ENCODE data around the gene NEDD8. TPM values are rescaled to one million over a fixed set of nuclear protein-coding genes. Genes with fewer than 3 reads are reported as not detected.
"Not testable (repeated sequence)": the region's sequence is repeated elsewhere in the genome, so short reads cannot be mapped to it uniquely, and the experiment has no call there.

Gene NEDD8
- total RNA-seq, 8 experiments from 2014 or later, result 180 to 362 (median 267) TPM

DNA sequence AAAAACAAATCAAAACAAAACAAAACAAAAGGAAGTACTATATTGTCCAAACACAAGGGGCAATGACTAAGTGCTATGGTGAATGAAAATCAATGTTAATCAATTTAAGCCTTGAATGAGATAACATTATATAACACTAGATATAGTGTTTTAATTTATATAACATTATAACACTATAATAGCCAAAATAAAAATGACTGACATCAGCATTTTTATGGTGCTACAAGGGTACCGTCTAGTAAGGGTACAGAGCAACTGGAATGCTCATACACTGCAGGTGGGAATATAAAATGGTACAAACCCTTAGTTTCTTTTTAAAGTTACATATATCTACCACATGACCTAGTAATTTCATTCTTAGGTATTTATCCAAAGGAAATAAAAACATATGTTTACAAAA lies 5.7 kb downstream of the NEDD8 start:
- no peak for ATAC-seq (replicated peaks in 6 of 8)
- 38 to 100% (median 83%) methylated on average over 1 of the region's 1 CpG; no CpG with 5 or more reads in 1 of the 10 experiments for WGBS, 10 experiments
- in situ Hi-C loops (cut with MboI; ENCODE audit: low pct_unique_long_range_greater_than_20kb in 2 of 9, low sequenced_read_pairs in 9 of 9, unreplicated experiment in 9 of 9), result no loop called here
- Histone ChIP-seq H3K4me1 (replicated peaks in 1 of 2) (peaks cover 3 to 5% of the 10 kb centered on the region in 2 donors), H3K4me3 (no peak overlapping the region), H3K27ac (no peak overlapping the region)

- in situ Hi-C loops (cut with MboI; ENCODE audit: low pct_unique_long_range_greater_than_20kb in 2 of 9, low sequenced_read_pairs in 9 of 9, unreplicated experiment in 9 of 9), result no loop called here
- 62 to 100% (median 94%) methylated on average over 1 to 7 of the region's 7 CpGs for WGBS, 10 experiments
- no peak overlapping the region for H3K27ac ChIP-seq
- ATAC-seq (replicated peaks in 6 of 8), result no peak
- H3K4me1 ChIP-seq (replicated peaks in 1 of 2), result no peaks in the 10 kb centered on the region
- H3K4me3 ChIP-seq, result no peak overlapping the region
Measured at GRCh38 chr14:24224618-24225071, 7.5 kb downstream of the NEDD8 start.

DNA sequence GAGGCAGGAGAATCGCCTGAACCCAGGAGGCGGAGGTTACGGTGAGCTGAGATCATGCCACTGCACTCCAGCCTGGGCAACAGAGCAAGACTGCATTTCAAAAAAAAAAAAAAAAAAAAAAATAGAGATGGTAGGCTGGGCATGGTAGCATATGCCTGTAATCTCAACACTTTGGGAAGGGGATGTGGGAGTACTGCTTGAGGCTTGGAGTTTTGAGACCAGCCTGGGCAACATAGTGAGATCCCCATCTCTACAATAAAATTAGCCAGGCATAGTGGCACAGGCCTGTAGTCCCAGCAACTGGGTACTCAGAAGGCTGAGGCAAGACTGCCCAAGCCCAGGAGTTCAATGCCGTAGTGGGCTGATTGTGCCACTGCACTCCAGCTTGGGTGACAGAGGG lies 9.2 kb downstream of the NEDD8 start:
- ATAC-seq (replicated peaks in 6 of 8); in situ Hi-C loops (cut with MboI; ENCODE audit: low pct_unique_long_range_greater_than_20kb in 2 of 9, low sequenced_read_pairs in 9 of 9, unreplicated experiment in 9 of 9): not testable (repeated sequence)
- WGBS, 10 experiments, result 90 to 100% (median 100%) methylated on average over 1 to 4 of the region's 4 CpGs; no CpG with 5 or more reads in 3 of the 10 experiments

DNA sequence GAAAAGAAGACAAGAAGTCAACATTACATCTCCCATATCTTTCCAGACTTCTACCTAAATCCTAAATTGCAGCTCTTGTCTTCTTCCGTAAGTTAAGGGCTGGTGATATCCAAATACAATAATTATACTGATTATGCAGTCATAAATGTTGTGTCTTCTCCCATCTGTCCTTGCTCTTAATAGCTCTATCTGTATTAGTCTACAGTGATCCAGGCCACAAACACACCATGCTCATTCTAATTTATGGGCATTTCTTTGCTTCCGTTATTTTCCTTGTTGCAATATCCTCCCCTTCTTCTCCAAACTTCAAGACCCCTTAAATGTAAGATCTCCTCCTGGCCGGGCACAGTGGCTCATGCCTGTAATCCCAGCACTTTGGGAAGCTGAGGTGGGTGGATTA lies 12.6 kb downstream of the NEDD8 start:
- WGBS, 10 experiments, result 0 to 73% (median 56%) methylated on average over 2 to 3 of the region's 3 CpGs; no CpG with 5 or more reads in 1 of the 10 experiments
- Histone ChIP-seq H3K4me1 (replicated peaks in 1 of 2) (peaks cover 10 to 11% of the 10 kb centered on the region in 2 donors), H3K4me3 (no peak overlapping the region), H3K27ac (no peak overlapping the region)
- ATAC-seq (replicated peaks in 6 of 8), result no peak
- in situ Hi-C loops (cut with MboI; ENCODE audit: low pct_unique_long_range_greater_than_20kb in 2 of 9, low sequenced_read_pairs in 9 of 9, unreplicated experiment in 9 of 9), result no loop called here

More for the DNA sequence above, 9.2 kb downstream of the NEDD8 start:
- H3K4me3 ChIP-seq; H3K27ac ChIP-seq; H3K4me1 ChIP-seq (replicated peaks in 1 of 2): not testable (repeated sequence)

DNA sequence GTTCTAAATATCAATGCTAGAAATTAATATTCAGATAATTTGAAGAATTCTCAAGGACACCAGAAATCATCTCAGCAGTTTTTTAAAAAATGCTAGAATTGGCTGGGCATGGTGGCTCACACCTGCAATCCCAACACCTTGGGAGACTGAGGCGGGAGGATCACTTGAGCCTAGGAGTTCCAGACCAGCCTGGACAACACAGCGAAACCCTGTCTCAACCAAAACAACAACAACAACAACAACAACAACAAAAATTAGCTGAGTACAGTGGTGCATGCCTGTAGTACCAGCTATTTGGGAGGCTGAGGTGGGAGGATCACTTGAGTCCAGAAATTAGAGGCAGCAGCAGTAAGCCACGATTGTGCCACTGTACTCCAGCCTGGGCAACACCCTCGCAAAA lies 13.1 kb downstream of the NEDD8 start:
- H3K27ac ChIP-seq, result no peak overlapping the region
- in situ Hi-C loops (cut with MboI; ENCODE audit: low pct_unique_long_range_greater_than_20kb in 2 of 9, low sequenced_read_pairs in 9 of 9, unreplicated experiment in 9 of 9), result no loop called here
- H3K4me3 ChIP-seq, result no peak overlapping the region
- ATAC-seq (replicated peaks in 6 of 8), result no peak
- 88 to 100% (median 100%) methylated on average over 1 to 4 of the region's 4 CpGs; no CpG with 5 or more reads in 3 of the 10 experiments for WGBS, 10 experiments
- peaks cover 11 to 14% of the 10 kb centered on the region in 2 donors for H3K4me1 ChIP-seq (replicated peaks in 1 of 2)

- in situ Hi-C loops (cut with MboI; ENCODE audit: low pct_unique_long_range_greater_than_20kb in 2 of 9, low sequenced_read_pairs in 9 of 9, unreplicated experiment in 9 of 9); ATAC-seq (replicated peaks in 6 of 8); H3K27ac ChIP-seq; H3K4me3 ChIP-seq: not testable (repeated sequence)
- 50 to 100% (median 100%) methylated on average over 1 of the region's 1 CpG; no CpG with 5 or more reads in 2 of the 10 experiments for WGBS, 10 experiments
- peaks cover 21 to 24% of the 10 kb centered on the region in 2 donors for H3K4me1 ChIP-seq (replicated peaks in 1 of 2)
Measured at GRCh38 chr14:24216876-24217275, 15.3 kb downstream of the NEDD8 start.

GRCh38 chr14:24216345-24216699 lies 15.8 kb downstream of the NEDD8 start:
- in situ Hi-C loops (cut with MboI; ENCODE audit: low pct_unique_long_range_greater_than_20kb in 2 of 9, low sequenced_read_pairs in 9 of 9, unreplicated experiment in 9 of 9), result no loop called here
- peaks cover 21 to 24% of the 10 kb centered on the region in 2 donors for H3K4me1 ChIP-seq (replicated peaks in 1 of 2)
- 71 to 100% (median 90%) methylated on average over 1 to 2 of the region's 2 CpGs; no CpG with 5 or more reads in 4 of the 10 experiments for WGBS, 10 experiments
- no peak for ATAC-seq (replicated peaks in 6 of 8)
- peak overlapping the region; percentile 54 to 85 (median 69) for H3K4me3 ChIP-seq
- peak overlapping the region; percentile 82 to 92 for H3K27ac ChIP-seq

DNA sequence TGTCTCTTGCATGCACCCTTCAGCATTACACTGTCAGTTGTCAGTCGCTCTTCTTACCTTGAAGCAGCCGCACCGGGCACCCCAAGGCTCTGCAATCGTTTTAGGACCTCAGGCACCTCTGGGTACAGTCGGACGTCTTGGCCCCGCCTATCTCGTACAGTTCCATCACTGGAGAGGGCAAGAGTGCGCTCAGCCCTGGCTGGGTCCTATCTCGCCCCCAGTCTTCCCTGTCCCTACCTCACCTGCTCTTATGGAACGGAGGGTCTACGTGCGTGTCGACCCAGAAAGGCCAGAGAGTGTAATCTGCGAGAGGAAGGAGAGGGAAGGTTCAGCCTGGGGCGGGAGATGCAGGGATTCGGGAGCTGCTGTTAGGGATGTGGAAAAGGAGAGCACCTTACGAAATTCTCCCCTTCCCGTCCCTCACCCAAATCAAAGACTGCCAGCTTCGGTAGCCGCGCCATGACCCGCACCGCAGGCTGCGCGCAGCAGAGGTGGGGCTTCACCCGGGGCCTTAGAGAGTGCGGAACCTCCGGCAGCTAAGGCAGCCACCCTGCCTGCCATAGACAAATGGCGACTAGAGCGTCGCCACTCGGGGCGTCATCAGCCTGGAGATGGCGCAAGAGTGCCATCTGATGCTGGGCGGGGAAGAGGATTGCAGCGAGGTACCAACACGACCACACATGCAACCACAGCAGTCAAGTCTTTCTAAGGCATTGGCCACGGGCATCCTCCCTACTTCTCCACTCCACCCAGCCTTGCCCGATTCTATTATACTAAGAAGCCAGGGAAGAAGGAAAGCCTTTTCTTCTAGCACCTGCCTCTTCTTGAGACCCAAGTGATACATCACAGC lies 16.4 kb downstream of the NEDD8 start, which contains the start of gene MDP1:
MDP1 (minus strand) TSS at position 572 of the 850 bp plus-strand sequence; CDS start at position 461, 111 bp downstream.
- in situ Hi-C loops (cut with MboI; ENCODE audit: low pct_unique_long_range_greater_than_20kb in 2 of 9, low sequenced_read_pairs in 9 of 9, unreplicated experiment in 9 of 9), result no loop called here
- peak within 1 kb of the TSS; percentile 82 to 92 for H3K27ac ChIP-seq
- WGBS, 10 experiments, result 0 to 7% (median 0%) methylated on average over 1 to 14 of the region's 40 CpGs; no CpG with 5 or more reads in 2 of the 10 experiments
- peak within 1 kb of the TSS; percentile 54 to 85 (median 69) for H3K4me3 ChIP-seq
- ATAC-seq (replicated peaks in 6 of 8), result peak; percentile 63 to 81 (median 74)
- peaks cover 21 to 24% of the 10 kb centered on the region in 2 donors for H3K4me1 ChIP-seq (replicated peaks in 1 of 2)

DNA sequence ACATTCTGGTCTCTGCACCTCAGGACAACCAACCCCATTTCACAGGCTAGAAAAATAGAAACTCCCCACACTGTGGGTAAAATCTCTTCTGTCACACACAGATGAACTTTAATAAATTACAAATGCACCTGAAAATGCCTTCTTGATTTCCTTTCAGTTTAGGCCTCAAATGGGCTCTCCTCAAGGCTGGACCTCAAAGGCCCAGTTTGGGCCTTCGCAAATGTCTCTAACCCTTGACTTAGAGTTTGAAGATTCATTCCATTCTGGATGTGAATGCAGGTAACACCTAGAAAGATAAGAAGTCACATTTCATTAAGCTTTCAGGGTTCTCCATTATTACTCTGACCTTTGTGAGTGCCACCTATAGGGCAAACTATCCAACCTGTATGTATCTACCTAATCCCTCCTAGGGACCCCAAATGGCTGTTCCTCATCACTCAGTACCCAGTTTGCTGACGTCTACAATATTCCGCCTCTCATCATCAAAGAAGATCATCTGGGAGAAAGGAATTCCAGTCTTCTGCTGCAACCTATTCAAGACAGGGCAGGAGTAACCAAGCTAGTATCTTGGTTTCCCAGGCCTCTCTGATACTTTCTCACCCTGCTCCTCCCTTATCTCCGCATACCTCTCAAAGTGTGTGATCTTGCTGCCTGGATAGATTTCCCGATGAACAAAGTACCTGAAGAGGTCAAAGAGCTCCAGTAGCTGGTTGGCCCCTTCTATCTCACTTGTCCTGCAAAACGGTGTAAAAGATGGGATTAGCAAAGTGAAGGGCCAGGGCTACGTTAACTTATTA lies 18.1 kb downstream of the NEDD8 start:
- no peak for ATAC-seq (replicated peaks in 6 of 8)
- Histone ChIP-seq H3K4me3 (peak overlapping the region; percentile 65 to 77 (median 72)), H3K27ac (peak overlapping the region; percentile 83 to 91), H3K4me1 (replicated peaks in 1 of 2) (peaks cover 21 to 24% of the 10 kb centered on the region in 2 donors)
- WGBS, 10 experiments, result 75 to 100% (median 94%) methylated on average over 2 to 7 of the region's 7 CpGs; no CpG with 5 or more reads in 2 of the 10 experiments
- in situ Hi-C loops (cut with MboI; ENCODE audit: low pct_unique_long_range_greater_than_20kb in 2 of 9, low sequenced_read_pairs in 9 of 9, unreplicated experiment in 9 of 9), result no loop called here

GRCh38 chr14:24212924-24213865 lies 19.0 kb downstream of the NEDD8 start, which contains the start of gene CHMP4A:
Gene CHMP4A, minus strand, starts transcription at chr14:24213488. Its CDS starts 49 bp downstream, at chr14:24213439.
- peak within 1 kb of the TSS; percentile 65 to 77 (median 72) for H3K4me3 ChIP-seq
- WGBS, 10 experiments, result 0 to 4% (median 0%) methylated on average over 5 to 38 of the region's 53 CpGs; no CpG with 5 or more reads in 4 of the 10 experiments
- in situ Hi-C loops (cut with MboI; ENCODE audit: low pct_unique_long_range_greater_than_20kb in 2 of 9, low sequenced_read_pairs in 9 of 9, unreplicated experiment in 9 of 9), result no loop called here
- ATAC-seq (replicated peaks in 6 of 8), result peak; percentile 84 to 93 (median 90)
- peak within 1 kb of the TSS; percentile 90 to 91 for H3K27ac ChIP-seq
- peaks cover 21 to 24% of the 10 kb centered on the region in 2 donors for H3K4me1 ChIP-seq (replicated peaks in 1 of 2)

GRCh38 chr14:24211311-24211710 lies 20.9 kb downstream of the NEDD8 start:
- H3K4me1 ChIP-seq (replicated peaks in 1 of 2), result peaks cover 21 to 22% of the 10 kb centered on the region in 2 donors
- no peak overlapping the region for H3K27ac ChIP-seq
- ATAC-seq (replicated peaks in 6 of 8), result no peak
- in situ Hi-C loops (cut with MboI; ENCODE audit: low pct_unique_long_range_greater_than_20kb in 2 of 9, low sequenced_read_pairs in 9 of 9, unreplicated experiment in 9 of 9), result no loop called here
- no peak overlapping the region for H3K4me3 ChIP-seq
- 80 to 100% (median 90%) methylated on average over 1 to 5 of the region's 6 CpGs; no CpG with 5 or more reads in 1 of the 10 experiments for WGBS, 10 experiments

GRCh38 chr14:24207625-24208024 lies 24.5 kb downstream of the NEDD8 start:
- 80 to 100% (median 100%) methylated on average over 1 to 2 of the region's 2 CpGs; no CpG with 5 or more reads in 4 of the 10 experiments for WGBS, 10 experiments
- in situ Hi-C loops (cut with MboI; ENCODE audit: low pct_unique_long_range_greater_than_20kb in 2 of 9, low sequenced_read_pairs in 9 of 9, unreplicated experiment in 9 of 9), result no loop called here
- Histone ChIP-seq H3K4me1 (replicated peaks in 1 of 2) (peaks cover 4 to 7% of the 10 kb centered on the region in 2 donors), H3K4me3 (no peak overlapping the region), H3K27ac (no peak overlapping the region)
- peak in 1 of 8 experiments; percentile 51 for ATAC-seq (replicated peaks in 6 of 8)
